Keratinocyte (primary cell): ENCODE results near the gene LRRC43. TPM values are rescaled to one million over a fixed set of nuclear protein-coding genes. Genes with fewer than 3 reads are reported as not detected.

Experiments used
- DNase-seq: peaks from one replicate; pipeline ENCODE4 v3.0.0-alpha.2; 2011; ENCODE audit warnings: low read depth, missing footprints, low spot score
- FAIRE-seq: peaks from 2 replicates; lab custom pipeline; 2011; peaks lifted over from hg19 to GRCh38; lab: Jason Lieb, UNC
- H2AFZ ChIP-seq: 2 replicates; pipeline ENCODE4 v1.6.0; 2012; ENCODE audit warnings: low read length, control low read depth, inconsistent platforms; ENCODE audit not compliant: control insufficient read depth
- H3K27ac ChIP-seq: 2 replicates; pipeline ENCODE4 v1.5.1; 2011; ENCODE audit warnings: low read length; ENCODE audit not compliant: control insufficient read depth, insufficient read depth
- H3K27me3 ChIP-seq: 3 replicates; pipeline ENCODE4 v1.6.0; 2011; ENCODE audit warnings: low read length; ENCODE audit not compliant: control insufficient read depth, insufficient read depth; ENCODE audit errors: extremely low read depth
- H3K36me3 ChIP-seq, 2 experiments: 2 replicates in 1 of 2; 3 replicates in 1 of 2; pipeline ENCODE4 v1.5.1; 2011; ENCODE audit warnings: low read length in 2 of 2, mild to moderate bottlenecking in 1 of 2; ENCODE audit not compliant: control insufficient read depth in 2 of 2, insufficient read depth in 2 of 2; ENCODE audit errors: extremely low read depth in 1 of 2
- H3K4me1 ChIP-seq: 3 replicates; pipeline ENCODE4 v1.5.1; 2011; ENCODE audit warnings: low read length; ENCODE audit not compliant: control insufficient read depth, insufficient read depth; ENCODE audit errors: extremely low read depth
- H3K4me2 ChIP-seq: 3 replicates; pipeline ENCODE4 v1.6.0; 2011; ENCODE audit warnings: low read depth, low read length; ENCODE audit not compliant: control insufficient read depth, insufficient read depth; ENCODE audit errors: extremely low read depth
- H3K4me3 ChIP-seq, 3 experiments: fragments of 200-600 bp in 1 of 3; sonication (generic) in 1 of 3; 2 replicates in 2 of 3; 3 replicates in 1 of 3; pipeline ENCODE4 v1.5.1; 2011 to 2016; ENCODE audit warnings: low read length in 3 of 3, mild to moderate bottlenecking in 3 of 3, control low read depth in 2 of 3, inconsistent platforms in 1 of 3, low read depth in 1 of 3, mixed read lengths in 1 of 3, mixed run types in 1 of 3, moderate library complexity in 1 of 3; ENCODE audit not compliant: control insufficient read depth in 2 of 3, insufficient read depth in 2 of 3; ENCODE audit errors: extremely low read depth in 1 of 3
- H3K79me2 ChIP-seq: 2 replicates; pipeline ENCODE4 v1.6.0; 2012; ENCODE audit warnings: low read length; ENCODE audit not compliant: control insufficient read depth, insufficient read depth
- H3K9ac ChIP-seq: 3 replicates; pipeline ENCODE4 v1.6.0; 2011; ENCODE audit warnings: low read length; ENCODE audit not compliant: control insufficient read depth, insufficient read depth; ENCODE audit errors: extremely low read depth
- H3K9me1 ChIP-seq: 3 replicates; pipeline ENCODE4 v1.6.0; 2011; ENCODE audit warnings: low read length; ENCODE audit not compliant: control insufficient read depth, insufficient read depth; ENCODE audit errors: extremely low read depth
- H3K9me3 ChIP-seq: 2 replicates; pipeline ENCODE4 v1.5.1; 2012; ENCODE audit warnings: low read depth, low read length; ENCODE audit not compliant: control insufficient read depth
- H4K20me1 ChIP-seq: 3 replicates; pipeline ENCODE4 v1.6.0; 2011; ENCODE audit warnings: low read length; ENCODE audit not compliant: control insufficient read depth, insufficient read depth; ENCODE audit errors: extremely low read depth
- EZH2 ChIP-seq: IDR thresholded peaks from one replicate; pipeline ENCODE4 v1.6.1; 2012; ENCODE audit warnings: inconsistent platforms, mild to moderate bottlenecking, low read length, moderate library complexity
- dilution Hi-C: fragments of 300-500 bp; cut with MboI; formaldehyde crosslinking; loops from one replicate; pipeline ENCODE4 v1.7.0; 2020; ENCODE audit warnings: low sequenced_read_pairs; ENCODE audit not compliant: extremely low pct_ligation_motif_present
- polyA plus RNA-seq, 5 experiments: library from polyadenylated mRNA; depleted of rRNA in 3 of 5; stranded (reverse) in 3 of 5; stranded (forward) in 1 of 5; unstranded in 1 of 5; fragments of >200 nt; gene quantifications; 1 replicate in 1 of 5; 2 replicates in 3 of 5; 3 replicates in 1 of 5; pipeline versions ENCODE4 v1.2.1 to v1.2.3, GENCODE V29; 2011 to 2012; ENCODE audit warnings: missing spikeins in 2 of 5, low read depth in 1 of 5, low replicate concordance in 1 of 5
- TF ChIP-seq, protein P1 (sequence below), 3 experiments: IDR thresholded peaks in 1 of 3; conservative IDR thresholded peaks in 1 of 3; optimal IDR thresholded peaks in 1 of 3; 2 replicates in 2 of 3; 3 replicates in 1 of 3; pipeline versions ENCODE3 to v1.5.1; 2011; ENCODE audit warnings: low read length in 3 of 3, mild to moderate bottlenecking in 3 of 3, moderate library complexity in 2 of 3, control low read depth in 1 of 3, inconsistent platforms in 1 of 3; ENCODE audit not compliant: insufficient read depth in 2 of 3; ENCODE audit errors: extremely low read depth in 1 of 3

LRRC43 gene
- polyA plus RNA-seq, 1 donor (not counting 4 experiments of a cell fraction or from before 2014, with no cell fraction given) = 0.45 TPM

- Histone ChIP-seq H4K20me1 (no peaks in the 10 kb centered on the region), H3K4me2 (no peak overlapping the region), H3K9me1 (no peaks in the 10 kb centered on the region), H3K27me3 (no peaks in the 10 kb centered on the region), H2AFZ (no peak overlapping the region), H3K4me1 (peaks cover 2% of the 10 kb centered on the region), H3K79me2 (no peaks in the 10 kb centered on the region), H3K9me3 (no peaks in the 10 kb centered on the region), H3K9ac (no peak overlapping the region), H3K27ac (no peak overlapping the region), H3K4me3 (no peak overlapping the region), H3K36me3 (no peaks in the 10 kb centered on the region)
- dilution Hi-C loops = no loop called here
- no peak for DNase-seq
- TF ChIP-seq, protein P1, sequence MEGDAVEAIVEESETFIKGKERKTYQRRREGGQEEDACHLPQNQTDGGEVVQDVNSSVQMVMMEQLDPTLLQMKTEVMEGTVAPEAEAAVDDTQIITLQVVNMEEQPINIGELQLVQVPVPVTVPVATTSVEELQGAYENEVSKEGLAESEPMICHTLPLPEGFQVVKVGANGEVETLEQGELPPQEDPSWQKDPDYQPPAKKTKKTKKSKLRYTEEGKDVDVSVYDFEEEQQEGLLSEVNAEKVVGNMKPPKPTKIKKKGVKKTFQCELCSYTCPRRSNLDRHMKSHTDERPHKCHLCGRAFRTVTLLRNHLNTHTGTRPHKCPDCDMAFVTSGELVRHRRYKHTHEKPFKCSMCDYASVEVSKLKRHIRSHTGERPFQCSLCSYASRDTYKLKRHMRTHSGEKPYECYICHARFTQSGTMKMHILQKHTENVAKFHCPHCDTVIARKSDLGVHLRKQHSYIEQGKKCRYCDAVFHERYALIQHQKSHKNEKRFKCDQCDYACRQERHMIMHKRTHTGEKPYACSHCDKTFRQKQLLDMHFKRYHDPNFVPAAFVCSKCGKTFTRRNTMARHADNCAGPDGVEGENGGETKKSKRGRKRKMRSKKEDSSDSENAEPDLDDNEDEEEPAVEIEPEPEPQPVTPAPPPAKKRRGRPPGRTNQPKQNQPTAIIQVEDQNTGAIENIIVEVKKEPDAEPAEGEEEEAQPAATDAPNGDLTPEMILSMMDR (optimal IDR thresholded peaks at IDR 0.05 in 1 of 3, IDR thresholded peaks at IDR 0.05 in 1 of 3, conservative IDR thresholded peaks at IDR 0.05 in 1 of 3; ENCODE audit: extremely low read depth in 1 of 3, insufficient read depth in 2 of 3, low read length in 3 of 3) = peak in 1 of 3 experiments; percentile 32
- no peak for TF ChIP-seq EZH2
- no peak for FAIRE-seq
Measured at GRCh38 chr12:122159882-122160281, 23.0 kb upstream of the LRRC43 start.

GRCh38 chr12:122160761-122161160 lies 22.2 kb upstream of the LRRC43 start:
- H3K9me1 ChIP-seq = no peaks in the 10 kb centered on the region
- no peaks in the 10 kb centered on the region for H3K79me2 ChIP-seq
- H3K36me3 ChIP-seq = no peaks in the 10 kb centered on the region
- no peak overlapping the region for H3K4me2 ChIP-seq
- H3K9me3 ChIP-seq = no peaks in the 10 kb centered on the region
- H3K27ac ChIP-seq = no peak overlapping the region
- FAIRE-seq = no peak
- DNase-seq = no peak
- H3K9ac ChIP-seq = no peak overlapping the region
- no peak overlapping the region for H2AFZ ChIP-seq
- H3K4me1 ChIP-seq = peaks cover 2% of the 10 kb centered on the region
- H3K4me3 ChIP-seq = no peak overlapping the region
- TF ChIP-seq, protein P1 (optimal IDR thresholded peaks at IDR 0.05 in 1 of 3, IDR thresholded peaks at IDR 0.05 in 1 of 3, conservative IDR thresholded peaks at IDR 0.05 in 1 of 3; ENCODE audit: extremely low read depth in 1 of 3, insufficient read depth in 2 of 3, low read length in 3 of 3) = no peak
- no peak for TF ChIP-seq EZH2
- dilution Hi-C loops = no loop called here
- H3K27me3 ChIP-seq = no peaks in the 10 kb centered on the region
- no peaks in the 10 kb centered on the region for H4K20me1 ChIP-seq
